Left ventricle myocardium superior (tissue), 1 donor: Measurements from ENCODE around the gene PPARGC1A. TPM values are rescaled to one million over a fixed set of nuclear protein-coding genes. Genes with fewer than 3 reads are reported as not detected.

Source experiments
- ATAC-seq: fragments of 200-7000 bp; cut with Tn5 transposase; one replicate; pipeline ENCODE4 v1.9.1; 2020; ENCODE audit warnings: mild to moderate bottlenecking, moderate library complexity
- DNase-seq: peaks from one replicate; pipeline ENCODE4 v3.0.0-alpha.2; 2020
- intact Hi-C: fragments of 100-400 bp; cut with micrococcal nuclease; formaldehyde crosslinking; loops from one replicate; pipeline ENCODE4 v1.11.0; 2022
- total RNA-seq: library from RNA; stranded (reverse); fragmentation: NEBNext Ultra II Directional; extraction: Animal tissue kit (Norgen Biotek cat#: 25700); gene quantifications from one replicate; pipeline ENCODE4 v1.2.1, GENCODE V29; 2021
- donor health status: DM: no; HTN: yes; CAD: no; lungs with severe emphysema.

Gene PPARGC1A
- total RNA-seq, 1 donor from 2014 or later: 97.2 TPM

DNA sequence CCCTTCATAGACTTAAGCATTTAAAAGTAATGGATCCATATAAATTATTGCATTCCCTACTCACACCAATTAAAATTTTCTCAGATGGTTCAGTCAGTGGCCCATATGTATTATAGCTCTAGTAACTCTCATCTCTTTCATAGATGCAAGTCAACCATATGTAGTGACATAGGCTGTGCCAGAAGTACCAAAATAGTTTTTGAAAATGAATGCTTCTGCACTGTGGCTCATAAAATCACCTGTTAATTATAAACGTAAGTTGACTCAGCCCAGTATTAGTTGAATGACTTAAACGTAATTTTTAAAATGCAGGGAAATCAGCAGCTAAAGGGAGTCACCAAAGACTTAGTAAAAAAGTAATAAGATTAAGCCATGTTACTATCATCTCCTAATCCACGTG is 143.8 kb downstream of the PPARGC1A start:
- ATAC-seq: no peak
- intact Hi-C loops: no loop called here
- no peak for DNase-seq

DNA sequence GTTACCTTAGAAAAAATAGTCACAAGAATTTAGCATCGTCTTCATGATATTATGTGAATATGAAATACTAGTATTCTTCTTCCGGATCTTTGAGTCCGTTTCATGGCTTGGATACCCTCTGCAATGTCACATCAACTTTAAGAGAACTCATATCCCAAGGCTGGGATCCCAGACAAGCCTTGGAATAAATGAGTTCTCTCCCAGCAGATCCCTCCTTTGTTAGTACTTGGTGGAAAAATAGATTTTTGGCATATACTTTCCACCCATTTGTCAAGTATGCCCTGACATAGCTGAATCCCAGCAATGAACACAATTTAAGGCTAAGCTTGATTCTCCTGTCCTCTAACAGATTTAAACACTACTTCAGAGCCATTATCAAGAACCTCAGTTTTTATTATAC is 144.5 kb downstream of the PPARGC1A start:
- intact Hi-C loops: no loop called here
- ATAC-seq (no peak), DNase-seq (no peak)
